Measurements from ENCODE around the gene GMDS. TPM values are rescaled to one million over a fixed set of nuclear protein-coding genes. Genes with fewer than 3 reads are reported as not detected.

Gene GMDS
- polyA plus RNA-seq, 1 experiment, result 7.1 TPM

- POLR2A ChIA-PET, result no interaction called here
- CTCF ChIA-PET, result no interaction called here
- DNase-seq (ENCODE audit: low read depth), result no peak
- Histone ChIP-seq H3K36me3 (ENCODE audit: control insufficient read depth, insufficient read depth, low read length) (no peaks in the 10 kb centered on the region), H3K27me3 (ENCODE audit: control insufficient read depth, insufficient read depth, low read length) (no peaks in the 10 kb centered on the region), H3K4me3 (ENCODE audit: low read depth, low read length) (no peak overlapping the region)
- TF ChIP-seq CTCF (IDR thresholded peaks at IDR 0.05; ENCODE audit: insufficient read depth, low read depth, low read length), result no peak
These were observed 375.2 kb downstream of the GMDS start for GRCh38 chr6:1870251-1870650.

- no peak overlapping the region for H3K4me3 ChIP-seq (ENCODE audit: low read depth, low read length)
- H3K27me3 ChIP-seq (ENCODE audit: control insufficient read depth, insufficient read depth, low read length), result no peaks in the 10 kb centered on the region
- H3K36me3 ChIP-seq (ENCODE audit: control insufficient read depth, insufficient read depth, low read length), result no peaks in the 10 kb centered on the region
- ChIA-PET POLR2A (no interaction called here), CTCF (no interaction called here)
- no peak for DNase-seq (ENCODE audit: low read depth)
- no peak for TF ChIP-seq CTCF (IDR thresholded peaks at IDR 0.05; ENCODE audit: insufficient read depth, low read depth, low read length)
These were observed 375.6 kb downstream of the GMDS start for GRCh38 chr6:1869769-1870168.

GRCh38 chr6:1869308-1869707, 376.1 kb downstream of the GMDS start:
- no peaks in the 10 kb centered on the region for H3K27me3 ChIP-seq (ENCODE audit: control insufficient read depth, insufficient read depth, low read length)
- ChIA-PET CTCF (no interaction called here), POLR2A (no interaction called here)
- TF ChIP-seq CTCF (IDR thresholded peaks at IDR 0.05; ENCODE audit: insufficient read depth, low read depth, low read length), result no peak
- H3K36me3 ChIP-seq (ENCODE audit: control insufficient read depth, insufficient read depth, low read length), result no peaks in the 10 kb centered on the region
- no peak overlapping the region for H3K4me3 ChIP-seq (ENCODE audit: low read depth, low read length)
- DNase-seq (ENCODE audit: low read depth), result no peak

GRCh38 chr6:1868561-1869261, 376.7 kb downstream of the GMDS start:
- POLR2A ChIA-PET, result no interaction called here
- DNase-seq (ENCODE audit: low read depth), result no peak
- no peaks in the 10 kb centered on the region for H3K27me3 ChIP-seq (ENCODE audit: control insufficient read depth, insufficient read depth, low read length)
- H3K4me3 ChIP-seq (ENCODE audit: low read depth, low read length), result no peak overlapping the region
- no peaks in the 10 kb centered on the region for H3K36me3 ChIP-seq (ENCODE audit: control insufficient read depth, insufficient read depth, low read length)
- TF ChIP-seq CTCF (IDR thresholded peaks at IDR 0.05; ENCODE audit: insufficient read depth, low read depth, low read length), result no peak
- CTCF ChIA-PET, result no interaction called here

GRCh38 chr6:1867197-1867596, 378.2 kb downstream of the GMDS start:
- POLR2A ChIA-PET, result no interaction called here
- CTCF ChIA-PET, result no interaction called here

More at GRCh38 chr6:1867197-1867596, 378.2 kb downstream of the GMDS start:
- TF ChIP-seq CTCF (IDR thresholded peaks at IDR 0.05; ENCODE audit: insufficient read depth, low read depth, low read length), result no peak
- Histone ChIP-seq H3K4me3 (ENCODE audit: low read depth, low read length) (no peak overlapping the region), H3K36me3 (ENCODE audit: control insufficient read depth, insufficient read depth, low read length) (no peaks in the 10 kb centered on the region), H3K27me3 (ENCODE audit: control insufficient read depth, insufficient read depth, low read length) (no peaks in the 10 kb centered on the region)
- no peak for DNase-seq (ENCODE audit: low read depth)

Measured in BJ (cell line).